Endothelial cell of umbilical vein (primary cell): Measurements from ENCODE around the gene TNPO3. TPM values are rescaled to one million over a fixed set of nuclear protein-coding genes. Genes with fewer than 3 reads are reported as not detected.

Source experiments
- BruUV-seq: library from RNA; stranded (reverse); fragments of 400-500 nt; replicated peaks from 2 replicates; lab custom pipeline; 2021; lab: Mats Ljungman, UMichigan
- CTCF ChIA-PET: fragments of 300-600, 350-600 bp; sonication (Branson Sonifier 250); formaldehyde crosslinking; loops from one replicate; lab custom pipeline; 2021; ENCODE audit warnings: antibody characterized with exemption, inconsistent platforms; lab: Charles Lee
- POLR2A ChIA-PET: fragments of 300-600, 350-600 bp; sonication (Branson Sonifier 250); formaldehyde crosslinking; loops from one replicate; lab custom pipeline; 2021; ENCODE audit warnings: antibody characterized with exemption, inconsistent platforms; lab: Charles Lee
- DNase-seq: peaks from one replicate; pipeline ENCODE4 v3.0.0-alpha.2; 2011; ENCODE audit warnings: low read depth, low spot score
- FAIRE-seq: peaks from 2 replicates; lab custom pipeline; 2011; peaks lifted over from hg19 to GRCh38; lab: Jason Lieb, UNC
- H2AFZ ChIP-seq: 2 replicates; pipeline ENCODE4 v1.6.0; 2012; ENCODE audit warnings: low read depth, low read length, control low read depth, inconsistent platforms
- H3K27ac ChIP-seq: 2 replicates; pipeline ENCODE4 v1.5.1; 2011; ENCODE audit warnings: low read depth, mild to moderate bottlenecking, control low read depth, low read length, moderate library complexity; ENCODE audit not compliant: insufficient read depth
- H3K27me3 ChIP-seq, 2 experiments: 2 replicates each; pipeline versions ENCODE4 v1.6.0 to v1.6.1; 2011; ENCODE audit warnings: low read length in 2 of 2, mixed read lengths in 1 of 2; ENCODE audit not compliant: control insufficient read depth in 2 of 2, insufficient read depth in 2 of 2
- H3K36me3 ChIP-seq, 2 experiments: 2 replicates in 1 of 2; 3 replicates in 1 of 2; pipeline ENCODE4 v1.5.1; 2011; ENCODE audit warnings: low read length in 2 of 2, mild to moderate bottlenecking in 1 of 2, moderate library complexity in 1 of 2; ENCODE audit not compliant: control insufficient read depth in 2 of 2, insufficient read depth in 2 of 2; ENCODE audit errors: extremely low read depth in 1 of 2
- H3K4me1 ChIP-seq: 3 replicates; pipeline ENCODE4 v1.5.1; 2011; ENCODE audit warnings: mild to moderate bottlenecking, low read length; ENCODE audit not compliant: control insufficient read depth, insufficient read depth; ENCODE audit errors: extremely low read depth
- H3K4me2 ChIP-seq: 2 replicates; pipeline ENCODE4 v1.6.1; 2011; ENCODE audit warnings: low read length, control low read depth, mixed read lengths; ENCODE audit not compliant: insufficient read depth
- H3K4me3 ChIP-seq, 3 experiments: fragments of 200-600 bp in 1 of 3; sonication (generic), shearing (Covaris generic) in 1 of 3; replicated peaks in 1 of 3; 2 replicates each; pipeline ENCODE4 v1.5.1; 2011 to 2016; ENCODE audit warnings: control low read depth in 3 of 3, low read length in 3 of 3, mild to moderate bottlenecking in 2 of 3, inconsistent platforms in 1 of 3, low read depth in 1 of 3, moderate library complexity in 1 of 3; ENCODE audit not compliant: insufficient read depth in 1 of 3
- H3K79me2 ChIP-seq: 2 replicates; pipeline ENCODE4 v1.6.0; 2012; ENCODE audit warnings: low read length, inconsistent platforms; ENCODE audit not compliant: control insufficient read depth, insufficient read depth
- H3K9ac ChIP-seq: replicated peaks from 2 replicates; pipeline ENCODE3; 2011; ENCODE audit warnings: low read length, control low read depth; ENCODE audit not compliant: insufficient read depth; ENCODE audit errors: extremely low read depth
- H3K9me1 ChIP-seq: replicated peaks from 3 replicates; pipeline ENCODE4 v1.6.0; 2011; ENCODE audit warnings: mild to moderate bottlenecking, low read length; ENCODE audit not compliant: control insufficient read depth, insufficient read depth; ENCODE audit errors: extremely low read depth
- H3K9me3 ChIP-seq: replicated peaks from 2 replicates; pipeline ENCODE4 v1.5.1; 2012; ENCODE audit warnings: low read length, inconsistent platforms; ENCODE audit not compliant: control insufficient read depth, insufficient read depth
- H4K20me1 ChIP-seq: replicated peaks from 2 replicates; pipeline ENCODE3; 2011; ENCODE audit warnings: mild to moderate bottlenecking, low read length; ENCODE audit not compliant: control insufficient read depth, insufficient read depth; ENCODE audit errors: extremely low read depth
- EZH2 ChIP-seq: IDR thresholded peaks from 2 replicates; pipeline ENCODE4 v1.6.1; 2012; ENCODE audit warnings: borderline replicate concordance, low read depth, mild to moderate bottlenecking, moderate library complexity, low read length, inconsistent platforms; ENCODE audit not compliant: severe bottlenecking
- FOS ChIP-seq: IDR thresholded peaks from 2 replicates; pipeline ENCODE4 v1.6.1; 2011; ENCODE audit warnings: mild to moderate bottlenecking, low read length, moderate library complexity, borderline replicate concordance; ENCODE audit not compliant: insufficient read depth
- GATA2 ChIP-seq: IDR thresholded peaks from 2 replicates; pipeline ENCODE4 v1.7.0; 2011; ENCODE audit warnings: low read depth, mild to moderate bottlenecking, moderate library complexity, mixed read lengths, low read length; ENCODE audit not compliant: insufficient read length, insufficient read depth
- JUN ChIP-seq: IDR thresholded peaks from 2 replicates; pipeline ENCODE4 v1.6.1; 2011; ENCODE audit warnings: borderline replicate concordance, low read depth; ENCODE audit not compliant: insufficient read length, insufficient read depth
- MYC ChIP-seq: IDR thresholded peaks from one replicate; pipeline ENCODE4 v1.6.1; 2011; ENCODE audit warnings: mild to moderate bottlenecking, low read depth, low read length
- POLR2AphosphoS5 ChIP-seq: IDR thresholded peaks from 2 replicates; pipeline ENCODE4 v1.6.1; 2012; ENCODE audit warnings: low read depth, mild to moderate bottlenecking, control low read depth, low read length, moderate library complexity; ENCODE audit not compliant: insufficient read depth
- dilution Hi-C: fragments of 300-500 bp; cut with MboI; formaldehyde crosslinking; loops from one replicate; pipeline ENCODE4 v1.15.0; 2019; ENCODE audit warnings: low sequenced_read_pairs; ENCODE audit not compliant: extremely low pct_ligation_motif_present
- intact Hi-C: fragments of 100-400 bp; cut with micrococcal nuclease; formaldehyde crosslinking; loops from one replicate; pipeline ENCODE4 v1.10.0; 2022
- polyA plus RNA-seq, 4 experiments: library from polyadenylated mRNA; depleted of rRNA in 3 of 4; stranded (reverse) in 3 of 4; unstranded in 1 of 4; fragments of >200 nt; gene quantifications; 2 replicates each; pipeline versions ENCODE4 v1.2.1 to v1.2.3, GENCODE V29; 2011 to 2012; ENCODE audit warnings: missing spikeins in 1 of 4
- total RNA-seq: library from RNA; stranded (reverse); gene quantifications from 2 replicates; pipeline ENCODE4 v1.2.3, GENCODE V29; 2021
- TF ChIP-seq, protein P1 (sequence below): IDR thresholded peaks from 2 replicates; pipeline ENCODE4 v1.6.1; 2011; ENCODE audit not compliant: insufficient read depth, insufficient read length

The TNPO3 gene
- total and polyA plus RNA-seq, 2 donors (not counting 3 experiments of a cell fraction or from before 2014, with no cell fraction given): 29.0 to 46.9 TPM

DNA sequence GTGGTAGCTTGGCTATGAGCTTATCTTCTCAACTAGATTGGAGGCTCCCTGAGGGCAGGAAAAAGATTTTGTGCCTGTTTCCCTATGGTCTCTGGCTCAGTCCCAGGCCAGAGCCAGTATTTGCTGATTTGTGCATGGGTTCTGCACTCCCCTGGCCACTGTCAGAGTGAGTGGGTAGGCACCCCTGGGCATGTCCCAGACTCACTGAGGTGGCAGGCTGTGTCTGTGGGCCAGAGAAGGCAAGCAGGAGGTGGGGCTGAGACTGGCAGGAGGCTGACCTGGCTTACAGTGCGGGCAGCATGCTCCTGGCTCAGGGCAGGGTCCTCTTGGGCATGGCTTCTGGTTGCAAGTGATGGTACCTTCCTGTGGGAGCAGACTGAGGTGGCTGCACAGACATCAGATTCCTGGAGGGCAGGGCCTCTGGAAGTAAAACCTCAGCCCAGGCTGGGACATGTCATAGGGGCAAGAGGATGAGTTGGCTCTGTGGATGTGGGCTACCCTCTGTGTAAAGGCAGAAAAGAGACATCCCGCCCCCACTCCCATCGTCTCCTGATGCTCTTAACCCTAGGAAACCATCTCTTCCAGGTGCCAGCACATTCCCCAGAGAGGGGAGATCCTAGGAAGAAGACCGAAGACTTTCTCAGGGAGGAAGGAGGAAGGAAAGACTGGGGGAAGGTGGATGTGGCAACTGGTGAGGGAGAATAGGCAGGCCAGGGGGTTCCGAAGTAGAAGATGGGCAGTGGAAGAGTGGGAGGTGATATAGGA, 148.7 kb downstream of the TNPO3 start:
- Histone ChIP-seq H3K4me3 (no peak overlapping the region), H3K9ac (no peak overlapping the region), H3K9me3 (no peaks in the 10 kb centered on the region), H3K9me1 (no peaks in the 10 kb centered on the region), H3K4me1 (peaks cover 5% of the 10 kb centered on the region), H4K20me1 (no peaks in the 10 kb centered on the region), H2AFZ (no peak overlapping the region), H3K27ac (no peak overlapping the region), H3K27me3 (peaks cover 22 to 24% of the 10 kb centered on the region in 2 experiments), H3K79me2 (no peaks in the 10 kb centered on the region), H3K36me3 (no peaks in the 10 kb centered on the region), H3K4me2 (no peak overlapping the region)
- ChIA-PET CTCF (interaction anchor here (1.2 to 1.4 kb wide), 3 partner anchors 9 to 185 kb away, joined by 3 to 6 read pairs (median 5); no protein-coding TSS in a partner anchor), POLR2A (no interaction called here)
- no TSS peak for BruUV-seq
- DNase-seq: no peak
- no peak for FAIRE-seq
- TF ChIP-seq POLR2AphosphoS5: no peak
- TF ChIP-seq GATA2: no peak
- TF ChIP-seq FOS: no peak
- no peak for TF ChIP-seq EZH2
- no peak for TF ChIP-seq JUN
- TF ChIP-seq, protein P1, sequence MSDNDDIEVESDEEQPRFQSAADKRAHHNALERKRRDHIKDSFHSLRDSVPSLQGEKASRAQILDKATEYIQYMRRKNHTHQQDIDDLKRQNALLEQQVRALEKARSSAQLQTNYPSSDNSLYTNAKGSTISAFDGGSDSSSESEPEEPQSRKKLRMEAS: no peak
- no peak for TF ChIP-seq MYC
- intact Hi-C loops (no loop called here), dilution Hi-C loops (no loop called here)
